ENCODE results near the gene ARHGEF28. TPM values are rescaled to one million over a fixed set of nuclear protein-coding genes. Genes with fewer than 3 reads are reported as not detected.

The ARHGEF28 gene
- total and polyA plus RNA-seq, 9 of the 15 experiments (the other 6 are each of a cell fraction or from before 2014, with no cell fraction given): 0.27 TPM; not detected in 8

GRCh38 chr5:73791389-73791788 lies 165.4 kb downstream of the ARHGEF28 start:
- no peak for ATAC-seq
- WGBS (ENCODE audit: insufficient coverage, low coverage, missing lambda C conversion rate): 2% methylated on average over 4 of the region's 4 CpGs
- FAIRE-seq: no peak
- TF ChIP-seq RFX5 (IDR thresholded peaks at IDR 0.05; ENCODE audit: low read depth, low read length) (no peak), ZNF696 (CRISPR knock-in tag; conservative IDR thresholded peaks at IDR 0.05) (no peak), ZC3H4 (CRISPR knock-in tag; IDR thresholded peaks at IDR 0.05; ENCODE audit: borderline replicate concordance) (no peak), TCF7 (IDR thresholded peaks at IDR 0.05; ENCODE audit: borderline replicate concordance) (no peak), ZFP91 (CRISPR knock-in tag; IDR thresholded peaks at IDR 0.05) (no peak), POLR2G (IDR thresholded peaks at IDR 0.05; ENCODE audit: low read depth, low read length) (no peak), THAP12 (CRISPR knock-in tag; IDR thresholded peaks at IDR 0.05) (no peak), ZNF512 (tag; IDR thresholded peaks at IDR 0.05) (no peak), BCL6 (CRISPR knock-in tag; IDR thresholded peaks at IDR 0.05) (no peak), NR3C1 (CRISPR knock-in tag; IDR thresholded peaks at IDR 0.05) (no peak), NFRKB (IDR thresholded peaks at IDR 0.05; ENCODE audit: low read depth) (no peak), MAFK (IDR thresholded peaks at IDR 0.05; ENCODE audit: low read length) (no peak), BDP1 (IDR thresholded peaks at IDR 0.05; ENCODE audit: insufficient read depth, insufficient read length) (no peak), TSC22D4 (tag; IDR thresholded peaks at IDR 0.05) (no peak), ZFX (CRISPR knock-in tag; IDR thresholded peaks at IDR 0.05) (no peak), ZBTB43 (CRISPR knock-in tag; IDR thresholded peaks at IDR 0.05) (no peak), HSF4 (CRISPR knock-in tag; IDR thresholded peaks at IDR 0.05; ENCODE audit: borderline replicate concordance) (no peak), ZNF695 (CRISPR knock-in tag; IDR thresholded peaks at IDR 0.05) (no peak), SMARCA4 (IDR thresholded peaks at IDR 0.05) (no peak)

More at GRCh38 chr5:73791389-73791788, 165.4 kb downstream of the ARHGEF28 start:
- ChIA-PET CTCF (ENCODE audit: low intra/inter-chr PET ratio) (interaction anchor here (1.3 to 4.6 kb wide), 2 partner anchors 200 to 271 kb away, joined by 4 to 50 read pairs; no protein-coding TSS in a partner anchor), POLR2A (no interaction called here)
- H3K4me1 ChIP-seq (replicated peaks in 1 of 2; ENCODE audit: control insufficient read depth in 2 of 2, insufficient read depth in 2 of 2, low read length in 2 of 2): no peaks in the 10 kb centered on the region
- BruUV-seq (replicated peaks): no TSS peak
- H3K9me3 ChIP-seq (replicated peaks; ENCODE audit: control insufficient read depth, insufficient read depth, low read depth, low read length): no peaks in the 10 kb centered on the region
- no peak overlapping the region for H3K27ac ChIP-seq (ENCODE audit: extremely low read depth, low read depth, low read length)
- H3K9ac ChIP-seq (ENCODE audit: insufficient read depth in 1 of 2, low read depth in 2 of 2, low read length in 2 of 2): no peak overlapping the region
- no peak for DNase-seq (ENCODE audit: extremely low read depth in 1 of 4, low spot score in 3 of 4)
- H3K36me3 ChIP-seq (ENCODE audit: control insufficient read depth, insufficient read depth, low read length): no peaks in the 10 kb centered on the region
- no peaks in the 10 kb centered on the region for H4K20me1 ChIP-seq (replicated peaks; ENCODE audit: control insufficient read depth, insufficient read depth, low read length)
- no peaks in the 10 kb centered on the region for H3K79me2 ChIP-seq (ENCODE audit: control insufficient read depth, insufficient read depth, low read length)
- no peak overlapping the region for H2AFZ ChIP-seq (ENCODE audit: low read depth, low read length)
- intact Hi-C loops (cut with micrococcal nuclease) (no loop called here), in situ Hi-C loops (cut with MboI) (loop anchor here (5.0 kb wide), 1 partner anchor 204 kb away; no protein-coding TSS in a partner anchor)
- no peak overlapping the region for H3K4me3 ChIP-seq
- H3K4me2 ChIP-seq (ENCODE audit: insufficient read depth, low read length): no peak overlapping the region
- H3K27me3 ChIP-seq (ENCODE audit: control insufficient read depth in 2 of 2, insufficient read depth in 2 of 2, low read length in 2 of 2): peaks cover 2 to 6% of the 10 kb centered on the region in 2 experiments; a peak in 2 of 5 replicates
- no peaks in the 10 kb centered on the region for H3K9me1 ChIP-seq (ENCODE audit: control insufficient read depth, insufficient read depth, low read length)
